GM21360 (cell line): Measurements from ENCODE around the gene ARSK.
A peak's percentile ranks its signal among the peaks of the same experiment; 100 is the strongest.

Experiments
- ATAC-seq: cut with Tn5 transposase; IDR thresholded peaks from one replicate; pipeline ENCODE4 v1.9.1; 2021; ENCODE audit warnings: mild to moderate bottlenecking, moderate library complexity; ENCODE audit not compliant: unreplicated experiment

Gene ARSK

DNA sequence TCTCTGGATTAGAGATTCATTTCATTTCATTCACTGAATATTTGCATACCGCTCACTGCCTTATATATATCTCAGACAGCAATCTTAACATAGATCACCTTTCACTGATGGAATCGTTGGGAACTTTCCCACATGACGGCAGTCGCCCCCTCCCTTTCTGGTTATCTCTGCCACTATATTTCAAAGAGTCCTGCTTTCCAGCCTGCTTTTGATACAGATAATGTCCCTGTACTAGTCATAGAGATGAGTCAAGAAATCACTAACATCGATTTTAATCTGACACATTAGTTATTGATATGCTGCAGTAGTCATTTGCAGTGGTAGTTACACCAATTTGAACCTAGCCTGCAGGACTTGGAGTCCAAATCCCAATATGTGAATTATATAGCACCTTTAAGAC, 8.5 kb downstream of the ARSK start:
- ATAC-seq: no peak

DNA sequence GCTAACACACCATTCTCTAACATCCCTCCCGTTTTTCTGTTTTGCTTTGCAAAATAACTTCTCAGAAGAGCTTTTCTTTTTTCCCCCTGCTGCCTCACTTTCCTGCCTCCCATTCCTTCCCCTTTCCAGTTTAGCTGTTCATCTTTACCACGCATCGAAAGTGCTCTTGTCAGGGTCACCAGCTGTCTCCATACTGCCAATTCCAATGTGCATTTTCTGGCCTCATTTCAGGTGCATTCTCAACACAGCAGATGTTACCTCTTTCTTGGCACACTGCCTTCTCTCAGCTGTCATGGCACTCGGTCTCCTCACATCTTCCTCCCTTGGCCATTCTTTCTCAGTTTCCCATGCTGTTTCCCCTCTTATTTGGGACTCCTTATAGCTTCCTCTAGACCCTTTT, 9.5 kb downstream of the ARSK start:
- ATAC-seq: no peak

GRCh38 chr5:95565280-95565920, 10.5 kb downstream of the ARSK start:
- ATAC-seq: no peak

- no peak for ATAC-seq
Measured at GRCh38 chr5:95572016-95572415, 17.1 kb downstream of the ARSK start.

DNA sequence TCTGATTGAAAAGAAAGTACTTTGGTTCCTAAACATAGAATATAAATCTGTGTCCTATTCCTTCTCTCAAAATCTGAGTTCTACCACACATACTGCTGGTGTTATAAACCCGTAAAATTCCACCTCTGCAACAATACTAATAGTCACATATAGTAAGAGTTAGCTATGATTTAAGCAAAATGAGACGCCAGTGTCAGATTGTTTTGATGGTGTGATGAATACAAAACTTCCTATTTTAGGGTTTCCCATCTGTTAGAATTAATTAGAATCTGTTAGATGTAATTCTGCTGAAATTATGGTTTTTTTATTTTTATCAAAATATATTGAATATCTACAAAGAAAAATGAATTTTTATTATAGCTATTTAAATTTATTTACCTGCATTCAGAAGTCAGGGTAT, 26.7 kb downstream of the ARSK start:
- no peak for ATAC-seq

- no peak for ATAC-seq
Measured at GRCh38 chr5:95583992-95584391, 29.1 kb downstream of the ARSK start.

DNA sequence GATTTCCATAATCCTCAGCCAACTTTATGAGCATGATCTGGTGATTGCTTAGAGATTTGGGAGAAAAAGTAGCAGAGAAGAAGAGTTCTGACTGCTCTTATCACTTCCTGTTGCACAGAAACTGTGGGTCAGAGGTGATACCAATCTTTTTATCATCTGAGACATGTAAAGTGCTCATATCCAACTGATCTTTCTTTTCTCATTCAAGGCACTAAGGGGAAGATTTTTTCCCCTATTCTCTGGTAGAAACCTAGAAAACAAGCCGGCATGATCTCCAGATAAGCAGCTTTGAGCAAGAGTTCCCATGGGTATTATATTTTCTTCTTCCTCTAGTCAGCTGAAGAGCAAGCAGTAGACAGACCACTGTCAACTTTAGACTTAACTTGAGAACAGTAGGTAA, 36.0 kb downstream of the ARSK start:
- no peak for ATAC-seq

DNA sequence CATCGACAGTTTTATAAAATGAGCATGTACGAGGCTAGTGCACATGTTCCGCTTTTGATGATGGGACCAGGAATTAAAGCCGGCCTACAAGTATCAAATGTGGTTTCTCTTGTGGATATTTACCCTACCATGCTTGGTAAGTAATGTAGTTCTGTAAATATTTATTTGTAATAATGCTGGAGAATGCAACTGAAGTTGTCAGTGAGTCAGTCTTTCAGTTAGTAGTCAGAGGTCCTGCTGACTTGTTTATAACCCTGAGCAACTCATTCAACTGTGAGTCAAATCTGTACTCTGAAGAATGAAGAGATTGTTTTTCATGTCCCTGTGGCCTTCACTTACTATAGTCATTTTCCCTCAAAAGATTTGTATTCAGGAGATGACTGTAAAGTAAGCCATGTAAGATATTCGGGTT, 36.6 kb downstream of the ARSK start:
- peak; percentile 92 for ATAC-seq

GRCh38 chr5:95595289-95595931, 40.5 kb downstream of the ARSK start:
- no peak for ATAC-seq

DNA sequence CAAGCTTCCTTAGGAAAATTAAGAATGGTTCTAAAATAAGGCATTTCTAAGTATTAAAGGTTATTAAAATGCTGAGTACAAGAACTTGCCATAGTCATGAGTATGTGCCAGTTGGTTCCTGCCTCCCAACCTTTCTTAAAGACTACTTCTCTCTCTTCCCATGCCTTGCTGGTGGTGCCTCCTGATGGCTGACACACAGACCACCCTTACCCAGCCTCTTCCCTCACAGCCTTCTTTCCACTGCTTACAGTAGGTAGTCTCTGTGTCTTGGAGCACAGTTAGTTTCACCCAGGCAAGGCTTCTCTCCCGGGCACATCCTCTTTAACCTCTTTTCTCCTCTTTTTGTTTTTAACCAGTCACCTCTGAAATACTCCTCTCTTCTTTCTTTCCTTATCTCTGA, 44.4 kb downstream of the ARSK start:
- ATAC-seq: no peak

GRCh38 chr5:95600557-95600956, 45.7 kb downstream of the ARSK start:
- ATAC-seq: no peak

- no peak for ATAC-seq
Measured at GRCh38 chr5:95605786-95606185, 50.9 kb downstream of the ARSK start.

- no peak for ATAC-seq
Measured at GRCh38 chr5:95606419-95606818, 51.5 kb downstream of the ARSK start.

- no peak for ATAC-seq
Measured at GRCh38 chr5:95609711-95610110, 54.8 kb downstream of the ARSK start.

DNA sequence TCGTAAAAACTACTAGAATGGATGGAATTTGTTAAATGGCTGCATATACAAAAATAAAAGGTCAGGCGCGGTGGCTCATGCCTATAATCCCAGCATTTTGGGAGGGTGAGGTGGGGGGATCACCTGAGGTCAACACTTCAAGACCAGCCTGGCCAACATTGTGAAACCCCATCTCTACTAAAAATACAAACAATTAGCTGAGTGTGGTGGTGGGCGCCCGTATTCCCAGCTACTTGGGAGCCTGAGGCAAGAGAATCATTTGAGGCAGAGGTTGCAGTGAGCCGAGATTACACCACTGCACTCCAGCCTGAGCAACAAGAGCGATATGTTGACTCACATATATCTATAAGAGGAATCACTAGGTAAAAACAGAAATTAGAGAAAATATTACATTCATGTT, 55.6 kb downstream of the ARSK start:
- ATAC-seq: no peak

GRCh38 chr5:95611396-95611795, 56.5 kb downstream of the ARSK start:
- no peak for ATAC-seq

DNA sequence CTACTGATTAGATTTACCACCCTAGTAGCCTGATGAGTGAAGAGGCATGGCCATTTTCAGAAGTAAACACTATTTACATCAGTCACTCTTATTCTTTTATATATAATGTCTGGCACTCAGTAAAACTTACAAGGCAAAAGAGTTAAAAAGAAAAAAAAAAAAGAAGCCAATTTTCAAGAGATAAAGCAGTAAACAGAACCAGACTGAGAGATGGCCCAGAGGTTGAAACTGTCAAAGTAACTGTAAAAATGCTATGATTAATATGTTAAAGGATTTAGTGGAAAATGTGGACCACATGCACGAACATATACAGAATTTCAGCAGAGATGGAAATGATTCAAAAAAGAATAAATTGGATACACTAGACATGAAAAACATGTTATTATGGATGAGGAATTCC, 58.6 kb downstream of the ARSK start:
- ATAC-seq: no peak

- ATAC-seq: peak; percentile 61
Measured at GRCh38 chr5:95615164-95615467, 60.2 kb downstream of the ARSK start.

DNA sequence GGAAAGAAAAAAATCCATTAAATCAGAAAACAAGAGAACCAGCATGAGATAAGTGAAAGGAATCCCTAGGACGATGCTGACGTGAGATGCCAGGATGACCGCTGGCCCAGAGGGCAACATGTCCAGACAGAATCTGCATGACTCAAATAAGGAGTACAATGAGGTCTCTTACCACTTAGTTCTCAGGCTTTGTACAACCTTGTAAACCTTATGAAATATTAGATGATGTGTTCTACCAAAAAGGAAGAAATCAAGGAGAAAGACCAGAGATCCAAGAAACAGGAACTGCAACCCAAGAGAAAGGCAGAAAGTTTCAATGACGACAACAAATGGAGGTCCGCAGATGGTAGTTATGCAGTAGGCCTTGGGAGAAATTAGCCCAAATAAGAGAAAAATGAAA, 62.2 kb downstream of the ARSK start:
- no peak for ATAC-seq

- no peak for ATAC-seq
Measured at GRCh38 chr5:95619096-95619495, 64.2 kb downstream of the ARSK start.

GRCh38 chr5:95619514-95620029, 64.7 kb downstream of the ARSK start:
- no peak for ATAC-seq

GRCh38 chr5:95620030-95620869, 65.3 kb downstream of the ARSK start, which contains the start of gene GPR150:
Gene GPR150 (plus strand): TSS chr5:95620087. CDS start chr5:95620276, 189 bp downstream.
- peak; percentile 69 for ATAC-seq
